HCT116 (cell line): ENCODE data around the gene WWOX.

Experiments used
- EZH2 ChIP-seq: fragments of 200-600 bp; sonication (generic); IDR thresholded peaks from 2 replicates; pipeline ENCODE4 v1.6.1; 2017; ENCODE audit warnings: antibody characterized with exemption, mixed run types
- EZH2phosphoT487 ChIP-seq: fragments of 200-600 bp; IDR thresholded peaks from 2 replicates; pipeline ENCODE4 v1.6.1; 2018; ENCODE audit warnings: antibody characterized with exemption, borderline replicate concordance
- JUND ChIP-seq: IDR thresholded peaks from 2 replicates; pipeline ENCODE4 v1.6.1; 2012
- POLR2A ChIP-seq: IDR thresholded peaks from 2 replicates; pipeline ENCODE4 v1.7.0; 2011; ENCODE audit warnings: borderline replicate concordance; ENCODE audit not compliant: insufficient read depth, insufficient read length; ENCODE audit errors: extremely low read depth
- POLR2AphosphoS5 ChIP-seq: IDR thresholded peaks from 2 replicates; pipeline ENCODE4 v1.6.1; 2011; ENCODE audit warnings: mild to moderate bottlenecking, low read depth, low read length, moderate library complexity
- SP1 ChIP-seq: IDR thresholded peaks from 2 replicates; pipeline ENCODE4 v1.6.1; 2012; ENCODE audit warnings: low read depth
- TCF7L2 ChIP-seq: IDR thresholded peaks from 2 replicates; pipeline ENCODE4 v1.7.0; 2011; ENCODE audit warnings: borderline replicate concordance, inconsistent platforms; ENCODE audit not compliant: insufficient read depth, insufficient read length; ENCODE audit errors: extremely low read depth
- ZFX ChIP-seq: fragments of 450-650 bp; IDR thresholded peaks from 2 replicates; pipeline ENCODE4 v1.6.1; 2017
- TF ChIP-seq, protein P1 (sequence below): IDR thresholded peaks from 2 replicates; pipeline ENCODE4 v1.6.1; 2012
- TF ChIP-seq, protein P2 (sequence below), 3 experiments: fragments of 200-600 bp in 1 of 3; sonication (generic) in 1 of 3; IDR thresholded peaks in 2 of 3; conservative IDR thresholded peaks in 1 of 3; 2 replicates each; pipeline ENCODE4 v1.5.1; 2012 to 2017; ENCODE audit warnings: low read depth in 2 of 3, low read length in 2 of 3, antibody characterized with exemption in 1 of 3, borderline replicate concordance in 1 of 3, control low read depth in 1 of 3, mild to moderate bottlenecking in 1 of 3, mixed read lengths in 1 of 3, mixed run types in 1 of 3, moderate library complexity in 1 of 3; ENCODE audit not compliant: insufficient read depth in 1 of 3
- TF ChIP-seq, protein P3 (sequence below): IDR thresholded peaks from 2 replicates; pipeline ENCODE4 v1.6.1; 2012; ENCODE audit warnings: low read depth
- TF ChIP-seq, protein P4 (sequence below): IDR thresholded peaks from 2 replicates; pipeline ENCODE4 v1.6.1; 2012
- TF ChIP-seq, protein P5 (sequence below): IDR thresholded peaks from 2 replicates; pipeline ENCODE4 v1.6.1; 2011; ENCODE audit warnings: mild to moderate bottlenecking, low read length, moderate library complexity; ENCODE audit not compliant: insufficient replicate concordance; ENCODE audit errors: extremely low read depth

DNA sequence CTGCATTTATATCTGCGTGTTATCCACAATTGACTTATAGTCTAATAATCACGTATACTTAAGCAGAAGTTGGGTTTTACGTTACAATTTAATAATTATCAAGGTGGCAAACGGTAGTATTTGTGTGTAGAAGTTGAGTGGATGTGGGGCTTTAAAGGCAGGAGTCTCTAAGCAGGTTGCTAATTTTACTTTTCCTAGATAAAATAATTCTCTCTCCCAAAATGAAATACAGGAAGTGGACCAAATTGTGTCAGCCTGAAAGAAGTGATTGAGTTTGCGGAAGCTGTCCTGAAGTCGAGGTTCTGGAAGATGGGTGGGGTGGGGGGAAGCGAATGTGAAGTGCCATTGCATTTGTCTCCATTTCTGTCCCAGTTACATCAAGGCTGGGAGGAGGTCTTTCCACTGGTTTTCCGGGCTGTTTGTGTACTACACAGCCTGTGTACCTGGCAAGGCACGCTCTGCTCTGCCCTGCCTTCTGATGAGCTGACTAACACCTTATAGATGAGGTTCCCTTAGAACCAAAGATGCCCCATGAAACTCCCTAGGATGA lies 385.1 kb downstream of the WWOX start:
- TF ChIP-seq, protein P1, sequence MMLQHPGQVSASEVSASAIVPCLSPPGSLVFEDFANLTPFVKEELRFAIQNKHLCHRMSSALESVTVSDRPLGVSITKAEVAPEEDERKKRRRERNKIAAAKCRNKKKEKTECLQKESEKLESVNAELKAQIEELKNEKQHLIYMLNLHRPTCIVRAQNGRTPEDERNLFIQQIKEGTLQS: no peak
- TF ChIP-seq SP1: no peak
- TF ChIP-seq, protein P2, sequence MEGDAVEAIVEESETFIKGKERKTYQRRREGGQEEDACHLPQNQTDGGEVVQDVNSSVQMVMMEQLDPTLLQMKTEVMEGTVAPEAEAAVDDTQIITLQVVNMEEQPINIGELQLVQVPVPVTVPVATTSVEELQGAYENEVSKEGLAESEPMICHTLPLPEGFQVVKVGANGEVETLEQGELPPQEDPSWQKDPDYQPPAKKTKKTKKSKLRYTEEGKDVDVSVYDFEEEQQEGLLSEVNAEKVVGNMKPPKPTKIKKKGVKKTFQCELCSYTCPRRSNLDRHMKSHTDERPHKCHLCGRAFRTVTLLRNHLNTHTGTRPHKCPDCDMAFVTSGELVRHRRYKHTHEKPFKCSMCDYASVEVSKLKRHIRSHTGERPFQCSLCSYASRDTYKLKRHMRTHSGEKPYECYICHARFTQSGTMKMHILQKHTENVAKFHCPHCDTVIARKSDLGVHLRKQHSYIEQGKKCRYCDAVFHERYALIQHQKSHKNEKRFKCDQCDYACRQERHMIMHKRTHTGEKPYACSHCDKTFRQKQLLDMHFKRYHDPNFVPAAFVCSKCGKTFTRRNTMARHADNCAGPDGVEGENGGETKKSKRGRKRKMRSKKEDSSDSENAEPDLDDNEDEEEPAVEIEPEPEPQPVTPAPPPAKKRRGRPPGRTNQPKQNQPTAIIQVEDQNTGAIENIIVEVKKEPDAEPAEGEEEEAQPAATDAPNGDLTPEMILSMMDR (IDR thresholded peaks at IDR 0.05 in 2 of 3, conservative IDR thresholded peaks at IDR 0.05 in 1 of 3; ENCODE audit: borderline replicate concordance in 1 of 3, insufficient read depth in 1 of 3, low read depth in 2 of 3, low read length in 2 of 3): no peak
- TF ChIP-seq, protein P3, sequence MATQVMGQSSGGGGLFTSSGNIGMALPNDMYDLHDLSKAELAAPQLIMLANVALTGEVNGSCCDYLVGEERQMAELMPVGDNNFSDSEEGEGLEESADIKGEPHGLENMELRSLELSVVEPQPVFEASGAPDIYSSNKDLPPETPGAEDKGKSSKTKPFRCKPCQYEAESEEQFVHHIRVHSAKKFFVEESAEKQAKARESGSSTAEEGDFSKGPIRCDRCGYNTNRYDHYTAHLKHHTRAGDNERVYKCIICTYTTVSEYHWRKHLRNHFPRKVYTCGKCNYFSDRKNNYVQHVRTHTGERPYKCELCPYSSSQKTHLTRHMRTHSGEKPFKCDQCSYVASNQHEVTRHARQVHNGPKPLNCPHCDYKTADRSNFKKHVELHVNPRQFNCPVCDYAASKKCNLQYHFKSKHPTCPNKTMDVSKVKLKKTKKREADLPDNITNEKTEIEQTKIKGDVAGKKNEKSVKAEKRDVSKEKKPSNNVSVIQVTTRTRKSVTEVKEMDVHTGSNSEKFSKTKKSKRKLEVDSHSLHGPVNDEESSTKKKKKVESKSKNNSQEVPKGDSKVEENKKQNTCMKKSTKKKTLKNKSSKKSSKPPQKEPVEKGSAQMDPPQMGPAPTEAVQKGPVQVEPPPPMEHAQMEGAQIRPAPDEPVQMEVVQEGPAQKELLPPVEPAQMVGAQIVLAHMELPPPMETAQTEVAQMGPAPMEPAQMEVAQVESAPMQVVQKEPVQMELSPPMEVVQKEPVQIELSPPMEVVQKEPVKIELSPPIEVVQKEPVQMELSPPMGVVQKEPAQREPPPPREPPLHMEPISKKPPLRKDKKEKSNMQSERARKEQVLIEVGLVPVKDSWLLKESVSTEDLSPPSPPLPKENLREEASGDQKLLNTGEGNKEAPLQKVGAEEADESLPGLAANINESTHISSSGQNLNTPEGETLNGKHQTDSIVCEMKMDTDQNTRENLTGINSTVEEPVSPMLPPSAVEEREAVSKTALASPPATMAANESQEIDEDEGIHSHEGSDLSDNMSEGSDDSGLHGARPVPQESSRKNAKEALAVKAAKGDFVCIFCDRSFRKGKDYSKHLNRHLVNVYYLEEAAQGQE: no peak
- TF ChIP-seq, protein P4, sequence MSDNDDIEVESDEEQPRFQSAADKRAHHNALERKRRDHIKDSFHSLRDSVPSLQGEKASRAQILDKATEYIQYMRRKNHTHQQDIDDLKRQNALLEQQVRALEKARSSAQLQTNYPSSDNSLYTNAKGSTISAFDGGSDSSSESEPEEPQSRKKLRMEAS: no peak
- TF ChIP-seq ZFX: no peak
- no peak for TF ChIP-seq EZH2phosphoT487
- TF ChIP-seq EZH2: no peak
- TF ChIP-seq, protein P5, sequence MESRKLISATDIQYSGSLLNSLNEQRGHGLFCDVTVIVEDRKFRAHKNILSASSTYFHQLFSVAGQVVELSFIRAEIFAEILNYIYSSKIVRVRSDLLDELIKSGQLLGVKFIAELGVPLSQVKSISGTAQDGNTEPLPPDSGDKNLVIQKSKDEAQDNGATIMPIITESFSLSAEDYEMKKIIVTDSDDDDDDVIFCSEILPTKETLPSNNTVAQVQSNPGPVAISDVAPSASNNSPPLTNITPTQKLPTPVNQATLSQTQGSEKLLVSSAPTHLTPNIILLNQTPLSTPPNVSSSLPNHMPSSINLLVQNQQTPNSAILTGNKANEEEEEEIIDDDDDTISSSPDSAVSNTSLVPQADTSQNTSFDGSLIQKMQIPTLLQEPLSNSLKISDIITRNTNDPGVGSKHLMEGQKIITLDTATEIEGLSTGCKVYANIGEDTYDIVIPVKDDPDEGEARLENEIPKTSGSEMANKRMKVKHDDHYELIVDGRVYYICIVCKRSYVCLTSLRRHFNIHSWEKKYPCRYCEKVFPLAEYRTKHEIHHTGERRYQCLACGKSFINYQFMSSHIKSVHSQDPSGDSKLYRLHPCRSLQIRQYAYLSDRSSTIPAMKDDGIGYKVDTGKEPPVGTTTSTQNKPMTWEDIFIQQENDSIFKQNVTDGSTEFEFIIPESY: no peak
- no peak for TF ChIP-seq POLR2A
- no peak for TF ChIP-seq POLR2AphosphoS5
- no peak for TF ChIP-seq JUND
- no peak for TF ChIP-seq TCF7L2
